Cardiac fibroblast (primary cell): ENCODE results near the gene SIAH1.
"Not testable (repeated sequence)": the region's sequence is repeated elsewhere in the genome, so short reads cannot be mapped to it uniquely, and the experiment has no call there.

Source experiments
- DNase-seq, 2 donors: peaks; one replicate each; pipeline versions ENCODE4 v3.0.0 to v3.0.0-alpha.2; 2010; ENCODE audit warnings: low read depth in 2 of 2
- H3K4me3 ChIP-seq, 2 donors: replicated peaks in 1 of 2; 1 replicate in 1 of 2; 2 replicates in 1 of 2; pipeline ENCODE4 v1.5.1; 2011; ENCODE audit warnings: low read depth in 2 of 2, low read length in 2 of 2, mild to moderate bottlenecking in 2 of 2, moderate library complexity in 1 of 2
- TF ChIP-seq, protein P1 (sequence below): IDR thresholded peaks from one replicate; pipeline ENCODE4 v1.5.1; 2011; ENCODE audit warnings: low read depth, mild to moderate bottlenecking, low read length, inconsistent platforms

The SIAH1 gene

DNA sequence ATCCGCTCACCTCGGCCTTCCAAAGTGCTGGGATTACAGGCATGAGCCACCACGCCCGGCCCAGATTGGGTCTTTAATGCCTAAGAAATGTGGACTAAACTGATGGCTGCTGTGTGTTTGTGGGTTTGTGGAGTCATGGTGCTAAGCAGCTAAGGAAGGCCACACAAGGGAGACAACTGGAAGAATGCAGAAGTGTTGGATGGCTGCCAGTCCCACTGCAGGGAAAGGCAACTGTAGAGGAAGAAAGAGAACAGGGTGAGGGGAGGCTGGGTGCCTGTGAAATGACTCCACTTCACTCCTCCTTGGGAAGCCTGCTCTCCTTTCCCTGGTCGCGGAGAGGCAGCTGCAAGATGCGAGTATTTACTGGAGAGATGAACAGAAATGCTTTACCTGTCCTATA is 23.5 kb upstream of the SIAH1 start:
- peak; percentile 72 to 80 for DNase-seq
- no peak overlapping the region for H3K4me3 ChIP-seq
- TF ChIP-seq, protein P1, sequence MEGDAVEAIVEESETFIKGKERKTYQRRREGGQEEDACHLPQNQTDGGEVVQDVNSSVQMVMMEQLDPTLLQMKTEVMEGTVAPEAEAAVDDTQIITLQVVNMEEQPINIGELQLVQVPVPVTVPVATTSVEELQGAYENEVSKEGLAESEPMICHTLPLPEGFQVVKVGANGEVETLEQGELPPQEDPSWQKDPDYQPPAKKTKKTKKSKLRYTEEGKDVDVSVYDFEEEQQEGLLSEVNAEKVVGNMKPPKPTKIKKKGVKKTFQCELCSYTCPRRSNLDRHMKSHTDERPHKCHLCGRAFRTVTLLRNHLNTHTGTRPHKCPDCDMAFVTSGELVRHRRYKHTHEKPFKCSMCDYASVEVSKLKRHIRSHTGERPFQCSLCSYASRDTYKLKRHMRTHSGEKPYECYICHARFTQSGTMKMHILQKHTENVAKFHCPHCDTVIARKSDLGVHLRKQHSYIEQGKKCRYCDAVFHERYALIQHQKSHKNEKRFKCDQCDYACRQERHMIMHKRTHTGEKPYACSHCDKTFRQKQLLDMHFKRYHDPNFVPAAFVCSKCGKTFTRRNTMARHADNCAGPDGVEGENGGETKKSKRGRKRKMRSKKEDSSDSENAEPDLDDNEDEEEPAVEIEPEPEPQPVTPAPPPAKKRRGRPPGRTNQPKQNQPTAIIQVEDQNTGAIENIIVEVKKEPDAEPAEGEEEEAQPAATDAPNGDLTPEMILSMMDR = no peak

DNA sequence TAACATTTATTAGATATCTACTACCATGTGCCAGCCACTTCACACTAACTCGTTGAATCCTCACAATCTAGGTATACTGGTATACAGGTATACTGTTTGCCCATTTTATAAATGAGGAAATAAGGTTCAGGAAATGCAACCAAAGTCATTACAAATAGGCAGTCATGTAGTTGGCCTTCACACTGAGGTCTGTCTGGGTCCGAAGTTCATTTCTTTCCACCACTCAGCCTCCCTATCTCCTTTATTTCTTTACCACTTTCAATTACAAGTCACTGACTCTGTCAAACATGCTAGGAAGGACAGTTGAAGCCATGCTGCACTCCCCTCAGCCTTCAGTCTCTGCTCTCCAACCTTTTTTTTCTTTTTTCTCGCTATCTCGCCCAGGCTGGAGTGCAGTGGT is 20.7 kb upstream of the SIAH1 start:
- no peak overlapping the region for H3K4me3 ChIP-seq
- DNase-seq = no peak
- TF ChIP-seq, protein P1 = no peak

DNA sequence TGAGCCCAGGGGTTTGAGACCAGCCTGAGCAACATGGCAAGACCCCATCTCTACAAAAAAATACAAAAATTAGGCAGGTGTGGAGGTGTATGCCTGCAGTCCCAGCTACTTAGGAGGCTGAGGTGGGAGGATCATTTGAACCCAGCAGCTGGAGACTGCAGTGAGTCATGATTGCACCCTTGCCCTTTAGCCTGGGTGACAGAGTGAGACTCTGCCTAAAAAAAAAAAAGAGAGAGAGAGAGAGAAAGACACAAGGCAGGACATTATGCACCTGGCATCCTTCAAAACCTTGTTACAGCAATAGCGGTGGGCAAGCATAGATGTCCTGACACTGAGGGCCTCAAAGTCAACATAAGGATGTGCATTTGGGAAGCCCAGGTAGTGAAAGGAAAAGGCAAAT is 19.9 kb upstream of the SIAH1 start:
- no peak overlapping the region for H3K4me3 ChIP-seq
- DNase-seq = no peak
- TF ChIP-seq, protein P1 = no peak

GRCh38 chr16:48402547-48402946 is 17.3 kb upstream of the SIAH1 start:
- not testable (repeated sequence) for DNase-seq, H3K4me3 ChIP-seq

- DNase-seq = no peak
- TF ChIP-seq, protein P1 = no peak
These were observed 10.2 kb upstream of the SIAH1 start for GRCh38 chr16:48395375-48395774.

GRCh38 chr16:48394355-48394703 is 9.1 kb upstream of the SIAH1 start:
- no peak overlapping the region for H3K4me3 ChIP-seq
- TF ChIP-seq, protein P1 = no peak
- peak in 1 of 2 donors; percentile 23 for DNase-seq

More at GRCh38 chr16:48395375-48395774, 10.2 kb upstream of the SIAH1 start:
- H3K4me3 ChIP-seq = no peak overlapping the region

GRCh38 chr16:48393485-48394354 is 8.5 kb upstream of the SIAH1 start:
- peak; percentile 69 to 87 for DNase-seq

More at GRCh38 chr16:48393485-48394354, 8.5 kb upstream of the SIAH1 start:
- no peak overlapping the region for H3K4me3 ChIP-seq
- TF ChIP-seq, protein P1 = no peak
